ENCODE results near the gene DNAJB1.
"Not testable (repeated sequence)": the region's sequence is repeated elsewhere in the genome, so short reads cannot be mapped to it uniquely, and the experiment has no call there.

DNAJB1 gene

GRCh38 chr19:14553042-14553938 is 35.1 kb upstream of the DNAJB1 start:
- DNase-seq (ENCODE audit: low read depth): no peak

GRCh38 chr19:14552006-14552360 is 33.8 kb upstream of the DNAJB1 start:
- not testable (repeated sequence) for DNase-seq (ENCODE audit: low read depth)

GRCh38 chr19:14551134-14552005 is 33.2 kb upstream of the DNAJB1 start:
- peak; percentile 77 for DNase-seq (ENCODE audit: low read depth)

DNA sequence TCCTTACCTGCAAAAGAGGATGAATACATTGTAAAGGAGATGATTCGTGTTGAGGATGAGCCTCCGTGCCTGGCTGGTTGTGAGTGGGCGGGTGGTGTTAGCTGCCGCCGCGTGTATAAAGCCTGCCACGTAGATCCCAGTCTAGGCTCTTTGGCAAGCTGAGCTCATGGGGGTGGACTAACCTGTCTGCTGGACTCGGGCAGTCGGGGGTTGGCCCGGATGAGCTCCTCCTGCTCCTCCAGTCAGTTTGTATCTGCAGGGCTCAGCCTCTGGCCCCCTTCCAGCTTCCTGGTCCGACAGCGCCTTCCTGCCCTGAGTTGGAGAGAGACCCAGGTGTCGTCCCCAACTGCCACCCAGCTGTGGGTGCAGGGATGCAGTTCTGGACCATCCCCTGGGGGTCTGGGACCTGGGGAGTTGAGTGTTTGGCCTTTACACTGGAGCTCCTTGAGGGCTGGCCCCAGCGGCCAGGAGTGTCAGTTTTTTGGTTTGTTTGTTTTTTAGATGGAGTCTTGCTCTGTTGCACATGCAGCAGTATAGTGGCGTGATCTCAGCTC is 32.1 kb upstream of the DNAJB1 start:
- no peak for DNase-seq (ENCODE audit: low read depth)

DNA sequence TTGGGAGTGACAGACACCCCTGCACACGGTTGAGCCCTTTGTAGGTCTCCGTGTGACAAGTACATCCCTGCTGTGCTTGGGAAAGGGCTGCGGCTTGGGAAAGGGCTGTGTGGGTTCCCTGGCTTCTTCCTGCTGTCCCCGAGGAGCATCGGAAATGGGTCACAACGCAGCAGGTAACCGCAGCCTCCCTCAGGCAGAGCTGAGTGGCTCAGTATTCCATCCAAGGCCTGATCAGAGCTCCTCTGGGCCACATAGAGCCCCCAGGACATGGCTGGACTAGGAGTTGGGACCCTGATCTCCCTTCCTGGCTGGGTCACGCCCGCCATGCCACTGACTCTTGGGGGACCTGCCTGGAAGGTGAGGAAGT is 27.5 kb upstream of the DNAJB1 start:
- no peak for DNase-seq (ENCODE audit: low read depth)

- no peak for DNase-seq (ENCODE audit: low read depth)
Measured at GRCh38 chr19:14544977-14545715, 26.9 kb upstream of the DNAJB1 start.

- no peak for DNase-seq (ENCODE audit: low read depth)
Measured at GRCh38 chr19:14544047-14544446, 25.9 kb upstream of the DNAJB1 start.

GRCh38 chr19:14542711-14543328 is 24.6 kb upstream of the DNAJB1 start:
- no peak for DNase-seq (ENCODE audit: low read depth)

DNA sequence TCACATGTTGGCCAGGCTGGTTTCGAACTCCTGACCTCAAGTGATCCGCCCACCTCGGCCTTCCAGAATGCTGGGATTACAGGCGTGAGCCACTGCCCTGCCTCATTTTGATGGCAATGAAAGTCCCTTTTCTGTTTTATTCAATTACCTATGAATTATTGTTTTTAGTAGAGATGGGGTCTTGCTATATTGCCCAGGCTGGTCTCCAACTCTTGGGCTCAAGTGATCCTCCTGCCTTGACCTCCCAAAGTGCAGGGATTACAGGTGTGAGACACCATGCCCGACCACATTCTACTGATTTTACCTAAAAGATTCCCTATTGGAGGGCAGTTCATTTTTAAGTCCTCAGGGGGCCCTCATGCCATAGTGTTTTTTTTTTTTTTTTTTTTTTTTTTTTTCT is 23.8 kb upstream of the DNAJB1 start:
- not testable (repeated sequence) for DNase-seq (ENCODE audit: low read depth)

DNA sequence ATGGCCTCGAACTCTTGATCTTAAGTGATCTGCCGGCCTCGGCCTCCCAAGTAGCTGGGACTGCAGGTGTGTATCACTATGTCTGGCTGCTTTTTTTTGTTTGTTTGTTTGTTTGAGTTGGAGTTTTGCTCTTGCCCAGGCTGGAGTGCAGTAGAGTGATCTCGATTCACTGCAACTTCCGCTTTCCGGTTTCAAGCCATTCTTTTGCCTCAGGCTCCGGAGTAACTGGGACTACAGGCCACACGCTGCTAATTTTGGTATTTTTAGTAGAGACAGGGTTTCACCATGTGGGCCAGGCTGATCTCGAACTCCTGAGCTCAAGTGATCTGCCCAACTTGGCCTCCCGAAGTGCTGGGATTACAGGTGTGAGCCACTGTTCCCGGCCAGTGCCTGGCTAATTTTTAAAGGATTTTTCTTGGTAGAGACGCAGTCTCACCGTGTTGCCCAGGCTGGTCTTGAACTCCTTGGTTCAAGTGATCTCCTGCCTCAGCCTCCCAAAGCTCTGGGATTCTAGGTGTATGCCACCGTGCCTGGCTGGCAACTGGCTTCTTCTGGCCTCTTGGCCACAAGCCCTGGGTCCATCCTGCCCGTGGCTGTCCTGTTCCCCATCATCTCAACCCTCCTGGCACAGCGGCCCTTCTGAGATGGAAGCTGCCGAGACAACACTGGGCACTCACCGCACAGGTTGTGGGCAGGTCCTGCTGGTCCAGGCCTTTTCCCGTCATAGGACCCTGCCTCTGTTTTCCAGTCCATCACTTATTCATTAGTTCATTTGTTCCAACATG is 22.7 kb upstream of the DNAJB1 start:
- DNase-seq (ENCODE audit: low read depth): no peak

GRCh38 chr19:14536926-14537692 is 18.9 kb upstream of the DNAJB1 start:
- no peak for DNase-seq (ENCODE audit: low read depth)

DNA sequence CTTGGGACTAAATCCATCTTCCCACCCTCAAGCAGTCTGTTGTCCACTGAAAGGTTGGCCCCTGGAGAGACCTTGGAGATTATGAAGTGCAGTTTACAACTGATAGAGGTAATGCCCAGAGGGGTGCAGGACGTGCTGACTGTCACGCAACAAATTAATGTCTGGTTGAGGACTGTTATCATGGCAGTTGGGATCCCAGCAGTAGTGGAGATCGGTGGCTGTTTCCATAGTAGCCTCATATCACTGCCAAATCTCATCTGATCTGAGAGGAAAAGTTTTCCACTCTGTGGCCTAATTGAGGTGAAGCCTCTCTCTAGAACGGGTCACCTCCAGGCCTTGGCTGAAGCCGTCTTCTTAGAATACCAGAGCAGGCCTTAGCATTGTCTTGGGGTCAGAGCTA is 15.3 kb upstream of the DNAJB1 start:
- DNase-seq (ENCODE audit: low read depth): no peak

DNA sequence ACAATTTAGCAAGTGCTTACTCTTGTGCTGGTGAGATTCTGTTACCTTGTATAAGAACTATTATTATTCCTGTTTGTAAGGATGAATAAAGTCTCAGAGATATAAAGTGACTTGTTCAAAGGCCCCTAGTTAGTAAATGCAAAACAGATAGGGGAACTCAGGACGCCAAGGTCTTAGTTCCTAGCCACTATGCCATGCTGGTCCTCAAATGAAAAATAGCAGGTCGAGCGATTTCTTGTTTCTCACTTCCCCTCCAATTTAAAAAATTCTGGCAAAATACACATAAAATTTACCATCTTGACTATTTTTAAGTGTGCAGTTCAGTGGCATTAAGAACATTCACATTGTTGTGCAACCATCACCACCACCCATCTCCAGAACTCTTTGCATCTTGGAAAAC is 12.3 kb upstream of the DNAJB1 start:
- DNase-seq (ENCODE audit: low read depth): no peak

DNA sequence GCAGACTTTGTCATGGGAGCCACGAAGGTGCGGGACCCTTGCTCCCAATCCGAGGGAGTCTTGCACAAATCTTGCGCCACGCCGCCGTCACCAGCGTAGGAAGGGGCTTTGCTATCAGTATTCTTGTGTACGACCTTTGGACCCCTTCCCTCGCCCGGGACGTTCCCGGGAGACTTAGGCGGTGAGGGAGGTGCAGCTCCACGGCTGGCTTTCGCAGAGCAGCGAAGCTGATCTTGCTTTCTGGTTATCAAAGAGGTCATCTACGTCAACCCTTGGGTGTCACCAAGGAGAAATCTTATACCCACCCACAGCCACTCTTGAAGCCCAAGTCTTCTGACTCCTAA is 11.8 kb upstream of the DNAJB1 start:
- no peak for DNase-seq (ENCODE audit: low read depth)

GRCh38 chr19:14529254-14530004 is 11.2 kb upstream of the DNAJB1 start, which contains the start of gene TECR:
TECR (plus strand) TSS chr19:14529594; CDS start chr19:14529697, 103 bp downstream.
- peak; percentile 100 for DNase-seq (ENCODE audit: low read depth)

DNA sequence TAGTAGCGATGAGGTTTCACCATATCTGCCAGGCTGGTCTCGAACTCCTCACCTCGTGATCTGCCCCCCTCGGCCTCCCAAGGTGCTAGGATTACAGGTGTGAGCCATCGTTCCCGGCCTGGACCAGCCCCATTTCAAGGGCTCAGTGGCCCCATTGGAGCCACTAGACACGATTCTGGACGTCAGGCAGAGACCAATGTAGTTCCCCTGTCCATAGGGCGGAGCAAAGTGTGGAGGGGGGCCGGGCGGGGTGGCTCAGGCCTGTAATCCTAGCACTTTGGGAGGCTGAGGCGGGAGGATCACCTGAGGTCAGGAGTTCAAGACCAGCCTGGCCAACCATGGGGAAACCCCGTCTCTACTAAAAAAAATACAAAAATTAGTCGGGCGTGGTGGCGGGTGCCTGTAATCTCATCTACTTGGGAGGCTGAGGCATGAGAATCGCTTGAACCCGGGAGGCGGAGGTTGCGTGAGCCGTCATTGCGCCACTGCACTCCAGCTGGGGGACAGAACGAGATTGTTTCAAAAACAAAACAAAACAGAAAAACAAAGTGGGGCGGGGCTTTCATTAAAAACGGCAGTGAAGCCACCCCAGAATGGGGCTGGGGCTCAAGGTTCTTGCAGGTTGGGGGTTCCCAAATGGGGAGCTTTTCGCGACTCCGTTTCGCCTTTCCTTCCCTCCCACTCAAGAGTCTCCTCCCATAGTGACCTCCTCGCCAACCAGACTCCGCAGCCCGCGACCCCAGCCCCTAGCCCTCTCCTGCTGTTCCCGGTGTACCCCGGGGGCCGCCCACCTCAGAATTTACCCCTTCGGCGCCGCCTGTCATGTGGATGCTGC is 10.4 kb upstream of the DNAJB1 start:
- no peak for DNase-seq (ENCODE audit: low read depth)

- DNase-seq (ENCODE audit: low read depth): no peak
Measured at GRCh38 chr19:14526423-14526822, 8.2 kb upstream of the DNAJB1 start.

DNA sequence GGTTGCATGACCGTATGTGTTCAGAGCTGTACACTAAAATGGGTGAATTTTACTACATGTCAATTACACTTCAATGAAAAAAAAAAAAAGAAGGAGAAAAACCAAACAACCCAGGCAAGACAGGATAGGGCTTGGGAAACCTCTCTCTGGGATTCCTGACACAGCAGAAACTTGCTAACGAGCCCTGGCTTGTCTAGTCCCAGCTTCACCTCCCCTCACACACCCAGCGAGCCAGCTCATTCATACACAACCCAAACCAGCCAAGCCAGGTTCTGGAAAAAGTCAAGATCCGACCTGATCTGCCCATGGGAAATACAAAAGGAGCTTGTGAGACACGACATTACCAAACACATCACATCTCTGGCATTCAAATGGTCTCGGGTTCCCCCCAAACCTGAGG is 7.5 kb upstream of the DNAJB1 start:
- no peak for DNase-seq (ENCODE audit: low read depth)

Measured in T follicular helper cell (primary cell).